Ishikawa (cell line): Measurements from ENCODE around the gene MYNN.

Experiments
- FOXM1 ChIP-seq: IDR thresholded peaks from 2 replicates; pipeline ENCODE4 v1.6.1; 2012; ENCODE audit warnings: low read depth, borderline replicate concordance
- RAD21 ChIP-seq: IDR thresholded peaks from 2 replicates; pipeline ENCODE4 v1.6.1; 2012; ENCODE audit warnings: low read depth
- TEAD4 ChIP-seq: IDR thresholded peaks from 2 replicates; pipeline ENCODE4 v1.6.1; 2012
- YY1 ChIP-seq: IDR thresholded peaks from 2 replicates; pipeline ENCODE4 v1.6.1; 2012; ENCODE audit warnings: low read depth
- TF ChIP-seq, protein P1 (sequence below): IDR thresholded peaks from 2 replicates; pipeline ENCODE4 v1.6.1; 2012

DNA sequence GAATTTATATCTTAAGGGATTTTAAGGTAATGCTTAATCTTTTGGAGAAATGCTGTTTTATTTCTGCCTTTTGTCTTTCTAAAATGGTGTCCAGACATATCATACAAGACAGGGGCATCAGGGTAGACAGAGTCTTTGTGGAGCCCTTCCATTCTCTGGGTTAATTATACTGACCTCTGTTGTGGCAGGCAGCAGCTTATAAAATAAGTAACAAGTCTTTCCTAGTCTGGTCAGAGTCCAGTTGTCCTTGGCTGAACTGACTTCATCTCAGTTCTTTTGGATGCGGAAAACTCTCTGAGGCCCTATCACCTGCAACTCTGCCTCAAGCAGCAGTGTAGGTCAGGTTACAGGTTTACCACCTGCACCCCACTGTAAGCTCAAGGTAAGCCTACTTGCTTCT is 19.2 kb downstream of the MYNN start:
- TF ChIP-seq FOXM1 (no peak), TEAD4 (no peak), RAD21 (no peak), YY1 (no peak)
- TF ChIP-seq, protein P1, sequence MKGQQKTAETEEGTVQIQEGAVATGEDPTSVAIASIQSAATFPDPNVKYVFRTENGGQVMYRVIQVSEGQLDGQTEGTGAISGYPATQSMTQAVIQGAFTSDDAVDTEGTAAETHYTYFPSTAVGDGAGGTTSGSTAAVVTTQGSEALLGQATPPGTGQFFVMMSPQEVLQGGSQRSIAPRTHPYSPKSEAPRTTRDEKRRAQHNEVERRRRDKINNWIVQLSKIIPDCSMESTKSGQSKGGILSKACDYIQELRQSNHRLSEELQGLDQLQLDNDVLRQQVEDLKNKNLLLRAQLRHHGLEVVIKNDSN, result no peak
